Lower leg skin (tissue), 4 donors: ENCODE results near the gene FLNC. TPM values are rescaled to one million over a fixed set of nuclear protein-coding genes. Genes with fewer than 3 reads are reported as not detected.

Experiments used
- DNase-seq, 2 donors: peaks; one replicate each; pipeline ENCODE4 v3.0.0-alpha.2; 2019; ENCODE audit warnings: low spot score in 2 of 2
- H3K4me3 ChIP-seq: fragments of 200-600 bp; sonication (generic); 2 replicates; pipeline ENCODE4 v1.5.1; 2017; ENCODE audit warnings: mild to moderate bottlenecking, low read depth; ENCODE audit not compliant: poor library complexity, severe bottlenecking
- CTCF ChIP-seq, 3 donors: fragments of 450-650 bp; IDR thresholded peaks; one replicate each; pipeline ENCODE4 v1.5.1; 2016; ENCODE audit warnings: antibody characterized with exemption in 3 of 3, mild to moderate bottlenecking in 3 of 3, moderate library complexity in 2 of 3
- POLR2A ChIP-seq, 2 donors: fragments of 450-650 bp; IDR thresholded peaks; one replicate each; pipeline ENCODE4 v1.6.1; 2016 to 2017; ENCODE audit warnings: antibody characterized with exemption in 2 of 2, mild to moderate bottlenecking in 1 of 2, moderate library complexity in 1 of 2
- WGBS, 2 donors: methylation state at CpG; one replicate each; pipeline ENCODE4 v1.1.5; 2018; 5-methylcytosine and 5-hydroxymethylcytosine counted together
- intact Hi-C: fragments of 100-400 bp; cut with DNase I; formaldehyde crosslinking; loops from one replicate; pipeline ENCODE4 v1.15.0; 2023; ENCODE audit warnings: low total_unique reads
- total RNA-seq, 4 donors: library from RNA; depleted of rRNA; stranded (reverse); fragments of >200 nt; gene quantifications; one replicate each; pipeline ENCODE4 v1.1.0, GENCODE V29; 2016

Gene FLNC
- 10 to 100 TPM in 1 of 4 donors, 1 to 10 TPM in 3; 5.0 to 11.1 (median 6.2) TPM for total RNA-seq

GRCh38 chr7:128830231-128831177, at the start of gene FLNC:
TSS of gene FLNC (plus strand) at chr7:128830406. CDS start at chr7:128830638, 232 bp downstream.
- intact Hi-C loops = no loop called here
- 1 to 7% methylated on average over 29 to 39 of the region's 109 CpGs for WGBS, 2 donors
- TF ChIP-seq CTCF (IDR thresholded peaks at IDR 0.05) (no peak), POLR2A (IDR thresholded peaks at IDR 0.05) (no peak)
- peak within 1 kb of the TSS; percentile 37 for H3K4me3 ChIP-seq
- peak in 1 of 2 donors; percentile 93 for DNase-seq

GRCh38 chr7:128781126-128781525, 49.1 kb upstream of the FLNC start:
- WGBS, 2 donors = 73 to 77% methylated on average over 5 of the region's 5 CpGs
- H3K4me3 ChIP-seq = no peak overlapping the region
- TF ChIP-seq CTCF (IDR thresholded peaks at IDR 0.05) = no peak
- TF ChIP-seq POLR2A (IDR thresholded peaks at IDR 0.05) = no peak
- peak in 1 of 2 donors; percentile 65 for DNase-seq
- intact Hi-C loops = no loop called here

- TF ChIP-seq CTCF (IDR thresholded peaks at IDR 0.05) (no peak), POLR2A (IDR thresholded peaks at IDR 0.05) (no peak)
- WGBS, 2 donors = 55 to 68% methylated on average over 3 of the region's 3 CpGs
- peak in 1 of 2 donors; percentile 26 for DNase-seq
- intact Hi-C loops = no loop called here
- no peak overlapping the region for H3K4me3 ChIP-seq
Observed at GRCh38 chr7:128781851-128782250, 48.4 kb upstream of the FLNC start.

- H3K4me3 ChIP-seq = no peak overlapping the region
- peak in 1 of 2 donors; percentile 75 for DNase-seq
- intact Hi-C loops = no loop called here
- TF ChIP-seq POLR2A (IDR thresholded peaks at IDR 0.05) (no peak), CTCF (IDR thresholded peaks at IDR 0.05) (no peak)
- 43 to 50% methylated on average over 15 of the region's 15 CpGs for WGBS, 2 donors
Observed at GRCh38 chr7:128783143-128783861, 46.9 kb upstream of the FLNC start.

GRCh38 chr7:128785738-128786137, 44.5 kb upstream of the FLNC start:
- intact Hi-C loops = no loop called here
- no peak for DNase-seq
- no peak overlapping the region for H3K4me3 ChIP-seq
- TF ChIP-seq POLR2A (IDR thresholded peaks at IDR 0.05) = no peak
- no peak for TF ChIP-seq CTCF (IDR thresholded peaks at IDR 0.05)
- 66 to 88% methylated on average over 3 of the region's 3 CpGs for WGBS, 2 donors
